Measurements from ENCODE around the gene CA9. TPM values are rescaled to one million over a fixed set of nuclear protein-coding genes. Genes with fewer than 3 reads are reported as not detected.
"Not testable (repeated sequence)": the region's sequence is repeated elsewhere in the genome, so short reads cannot be mapped to it uniquely, and the experiment has no call there.

Gene CA9
- total RNA-seq, 2 experiments from 2014 or later = 0.86 to 1.2 TPM

- peak overlapping the region; percentile 74 for H3K27ac Mint-ChIP-seq
Observed at GRCh38 chr9:35641478-35641877, 32.2 kb upstream of the CA9 start.

GRCh38 chr9:35643046-35643445 lies 30.7 kb upstream of the CA9 start:
- DNase-seq = no peak
- ATAC-seq (ENCODE audit: low read depth) = no peak
- H3K27ac Mint-ChIP-seq = no peak overlapping the region
- H3K9me3 Mint-ChIP-seq = peaks cover 2% of the 10 kb centered on the region
- H3K4me3 Mint-ChIP-seq = no peak overlapping the region
- H3K27me3 Mint-ChIP-seq = no peaks in the 10 kb centered on the region
- peaks cover 35% of the 10 kb centered on the region for H3K36me3 Mint-ChIP-seq
- H3K4me1 Mint-ChIP-seq = peaks cover 49% of the 10 kb centered on the region
- POLR2A ChIA-PET = interaction anchor here (9.1 kb wide), 1 partner anchor 23 kb away, joined by 166 read pairs; the partner anchor contains the start of gene CD72

More at GRCh38 chr9:35641478-35641877, 32.2 kb upstream of the CA9 start:
- not testable (repeated sequence) for DNase-seq; H3K9me3 Mint-ChIP-seq; ATAC-seq (ENCODE audit: low read depth); H3K27me3 Mint-ChIP-seq
- Mint-ChIP-seq H3K36me3 (peaks cover 40% of the 10 kb centered on the region), H3K4me3 (peak overlapping the region; percentile 28), H3K4me1 (peaks cover 50% of the 10 kb centered on the region)
- POLR2A ChIA-PET = interaction anchor here (3.1 kb wide), 1 partner anchor 21 kb away, joined by 22 read pairs; no protein-coding TSS in a partner anchor

GRCh38 chr9:35645736-35646135 lies 28.0 kb upstream of the CA9 start:
- Mint-ChIP-seq H3K4me1 (peaks cover 44% of the 10 kb centered on the region), H3K27ac (peak overlapping the region; percentile 90), H3K4me3 (peak overlapping the region; percentile 87), H3K36me3 (peaks cover 37% of the 10 kb centered on the region)
- ATAC-seq (ENCODE audit: low read depth); H3K27me3 Mint-ChIP-seq; DNase-seq; H3K9me3 Mint-ChIP-seq: not testable (repeated sequence)
- POLR2A ChIA-PET = interaction anchor here (0.7 to 9.1 kb wide), 12 partner anchors 15 to 168 kb away, joined by 3 to 214 read pairs (median 8); partner anchors contain the start of genes ARHGEF39, CCDC107, CD72 and CREB3

GRCh38 chr9:35646153-35646532 lies 27.6 kb upstream of the CA9 start:
- no peaks in the 10 kb centered on the region for H3K9me3 Mint-ChIP-seq
- POLR2A ChIA-PET = interaction anchor here (0.7 to 9.1 kb wide), 13 partner anchors 10 to 567 kb away, joined by 3 to 214 read pairs (median 6); partner anchors contain the start of genes ARHGEF39, CCDC107, CD72 and CREB3
- peak overlapping the region; percentile 90 for H3K27ac Mint-ChIP-seq
- H3K4me3 Mint-ChIP-seq = peak overlapping the region; percentile 87
- H3K27me3 Mint-ChIP-seq = no peaks in the 10 kb centered on the region
- H3K4me1 Mint-ChIP-seq = peaks cover 43% of the 10 kb centered on the region
- H3K36me3 Mint-ChIP-seq = peaks cover 33% of the 10 kb centered on the region
- no peak for ATAC-seq (ENCODE audit: low read depth)
- DNase-seq = no peak

DNA sequence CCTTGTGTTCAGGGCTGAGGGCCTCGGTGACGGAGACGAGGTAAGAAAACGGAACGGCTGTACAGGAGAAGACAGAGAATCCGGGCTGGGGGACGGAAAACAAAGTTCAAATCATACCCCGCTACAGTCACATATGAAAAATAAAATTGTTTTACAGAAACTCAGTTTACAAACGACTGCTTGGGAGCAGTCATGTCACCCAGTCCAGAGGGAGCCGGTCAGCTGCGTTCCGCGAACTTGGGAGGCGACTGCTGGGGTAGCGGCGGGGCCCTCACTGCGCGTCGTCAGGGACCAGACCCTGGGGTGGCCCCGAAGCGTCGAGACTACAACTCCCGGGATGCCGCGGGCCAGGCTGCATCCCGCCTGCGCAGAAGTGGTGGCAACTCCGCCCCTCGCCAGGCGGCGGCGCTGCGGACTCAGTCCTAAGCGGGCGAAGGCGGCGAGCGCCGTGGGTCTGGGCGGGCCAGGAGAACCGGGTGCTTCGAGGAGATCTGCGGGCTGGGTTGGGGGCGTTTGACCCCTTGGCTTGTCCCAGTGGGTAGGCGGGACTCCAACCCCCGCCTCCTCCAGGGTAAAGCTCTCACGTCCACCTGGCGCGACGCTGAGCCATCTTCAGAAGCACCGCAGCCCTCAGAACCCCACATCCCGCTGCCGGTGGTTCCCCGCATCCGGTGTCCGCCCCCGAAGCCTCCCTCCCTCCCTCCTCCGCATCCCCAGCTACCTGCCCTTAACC lies 27.0 kb upstream of the CA9 start:
- Mint-ChIP-seq H3K4me3 (peak overlapping the region; percentile 87), H3K36me3 (peaks cover 28% of the 10 kb centered on the region), H3K27ac (peak overlapping the region; percentile 90), H3K4me1 (peaks cover 42% of the 10 kb centered on the region), H3K27me3 (no peaks in the 10 kb centered on the region), H3K9me3 (no peaks in the 10 kb centered on the region)
- ATAC-seq (ENCODE audit: low read depth) (peak; percentile 83), DNase-seq (peak; percentile 98)
- POLR2A ChIA-PET = interaction anchor here (0.7 to 9.1 kb wide), 24 partner anchors 7 to 567 kb away, joined by 3 to 214 read pairs (median 6); partner anchors contain the start of genes ARHGEF39, CCDC107, CD72 and CREB3

- Mint-ChIP-seq H3K27me3 (no peaks in the 10 kb centered on the region), H3K27ac (peak overlapping the region; percentile 90), H3K4me3 (peak overlapping the region; percentile 87), H3K9me3 (no peaks in the 10 kb centered on the region), H3K4me1 (peaks cover 37% of the 10 kb centered on the region), H3K36me3 (peaks cover 15% of the 10 kb centered on the region)
- POLR2A ChIA-PET = interaction anchor here (0.6 to 9.1 kb wide), 13 partner anchors 10 to 478 kb away, joined by 3 to 214 read pairs (median 6); partner anchors contain the start of genes ARHGEF39, CCDC107, CD72 and CREB3
- ATAC-seq (ENCODE audit: low read depth) (no peak), DNase-seq (peak; percentile 67)
Observed at GRCh38 chr9:35649431-35650340, 24.0 kb upstream of the CA9 start.

- H3K27ac Mint-ChIP-seq = peak within 1 kb of the TSS; percentile 90
- ATAC-seq (ENCODE audit: low read depth) = no peak
- peaks cover 15% of the 10 kb centered on the region for H3K36me3 Mint-ChIP-seq
- no peaks in the 10 kb centered on the region for H3K9me3 Mint-ChIP-seq
- H3K4me1 Mint-ChIP-seq = peaks cover 33% of the 10 kb centered on the region
- POLR2A ChIA-PET = interaction anchor here (0.9 to 9.1 kb wide), 9 partner anchors 10 to 164 kb away, joined by 3 to 214 read pairs (median 12); partner anchors contain the start of genes ARHGEF39, CCDC107, CD72 and CREB3
- H3K27me3 Mint-ChIP-seq = no peaks in the 10 kb centered on the region
- H3K4me3 Mint-ChIP-seq = peak within 1 kb of the TSS; percentile 87
- peak; percentile 66 for DNase-seq
Observed at GRCh38 chr9:35650341-35651158, 23.2 kb upstream of the CA9 start, which contains the start of gene SIT1. Gene SIT1 (minus strand): TSS chr9:35650931. CDS start chr9:35650853, 78 bp downstream.

DNA sequence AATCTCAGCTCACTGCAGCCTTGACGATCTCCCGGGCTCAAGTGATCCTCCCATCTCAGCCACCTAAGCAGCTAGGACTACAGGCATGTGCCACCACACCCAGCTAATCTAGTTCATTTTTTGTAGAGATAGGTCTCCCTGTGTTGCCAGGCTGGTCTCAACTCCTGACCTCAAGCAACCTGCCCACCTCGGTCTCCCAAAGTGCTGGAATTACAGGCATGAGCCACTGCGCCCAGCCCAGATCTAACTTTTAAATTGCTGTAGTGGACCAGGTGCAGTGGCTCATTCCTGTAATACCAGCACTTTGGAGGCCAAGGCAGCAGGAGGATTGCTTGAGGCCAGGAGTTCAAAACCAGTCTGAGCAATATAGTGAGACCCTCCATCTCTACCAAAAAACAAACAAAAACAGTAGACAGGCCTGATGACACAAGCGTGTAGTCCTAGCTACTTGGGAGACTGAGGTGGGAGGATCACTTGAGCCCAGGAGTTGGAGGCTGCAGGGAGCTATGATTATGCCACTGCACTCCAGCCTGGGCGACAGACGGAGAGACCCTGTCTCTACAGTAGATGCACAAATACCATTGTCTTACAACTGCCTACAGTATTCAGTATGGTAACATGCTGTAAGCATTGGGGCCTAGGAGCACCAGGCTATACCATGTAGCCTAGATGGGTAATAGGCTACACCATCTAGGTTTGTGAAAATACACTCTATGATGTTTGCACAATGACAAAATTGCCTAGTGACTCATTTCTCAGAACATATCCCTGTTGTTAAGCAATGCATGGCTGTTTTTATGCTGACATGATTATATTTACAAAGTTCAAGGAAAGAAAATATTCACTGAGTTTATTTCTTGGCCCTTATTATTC lies 21.5 kb upstream of the CA9 start:
- peak overlapping the region; percentile 40 for H3K27ac Mint-ChIP-seq
- POLR2A ChIA-PET = interaction anchor here (0.9 to 9.1 kb wide), 3 partner anchors 9 to 162 kb away, joined by 3 to 214 read pairs (median 166); partner anchors contain the start of genes ARHGEF39, CCDC107, CD72 and HINT2

DNA sequence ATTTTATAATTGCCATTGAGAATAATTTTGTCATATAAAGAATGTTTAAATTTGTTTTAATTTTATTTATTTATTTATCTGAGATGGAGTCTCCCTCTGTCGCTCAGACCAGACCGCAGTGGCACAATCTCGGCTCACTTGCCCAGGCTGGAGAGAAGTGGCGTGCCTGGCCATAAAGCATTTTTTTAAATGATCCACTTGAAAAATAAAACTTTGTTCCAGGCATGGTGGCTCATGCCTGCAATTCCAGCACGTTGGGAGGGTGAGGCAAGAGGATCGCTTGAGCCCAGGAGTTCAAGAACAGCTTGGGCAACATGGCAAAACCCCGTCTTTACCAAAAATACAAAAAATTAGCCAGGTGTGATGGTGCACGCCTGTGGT lies 20.9 kb upstream of the CA9 start:
- DNase-seq (no peak), ATAC-seq (ENCODE audit: low read depth) (no peak)
- POLR2A ChIA-PET = interaction anchor here (0.9 kb wide), 1 partner anchor 161 kb away, joined by 3 read pairs; the partner anchor contains the start of gene HINT2
- Mint-ChIP-seq H3K4me1 (peaks cover 44% of the 10 kb centered on the region), H3K36me3 (peaks cover 15% of the 10 kb centered on the region), H3K4me3 (no peak overlapping the region), H3K27ac (no peak overlapping the region), H3K9me3 (no peaks in the 10 kb centered on the region), H3K27me3 (no peaks in the 10 kb centered on the region)

More for the DNA sequence above, 21.5 kb upstream of the CA9 start:
- no peaks in the 10 kb centered on the region for H3K27me3 Mint-ChIP-seq
- peaks cover 13% of the 10 kb centered on the region for H3K36me3 Mint-ChIP-seq
- H3K4me3 Mint-ChIP-seq = peak overlapping the region; percentile 25
- no peak for DNase-seq
- no peaks in the 10 kb centered on the region for H3K9me3 Mint-ChIP-seq
- ATAC-seq (ENCODE audit: low read depth) = no peak
- H3K4me1 Mint-ChIP-seq = peaks cover 44% of the 10 kb centered on the region

DNA sequence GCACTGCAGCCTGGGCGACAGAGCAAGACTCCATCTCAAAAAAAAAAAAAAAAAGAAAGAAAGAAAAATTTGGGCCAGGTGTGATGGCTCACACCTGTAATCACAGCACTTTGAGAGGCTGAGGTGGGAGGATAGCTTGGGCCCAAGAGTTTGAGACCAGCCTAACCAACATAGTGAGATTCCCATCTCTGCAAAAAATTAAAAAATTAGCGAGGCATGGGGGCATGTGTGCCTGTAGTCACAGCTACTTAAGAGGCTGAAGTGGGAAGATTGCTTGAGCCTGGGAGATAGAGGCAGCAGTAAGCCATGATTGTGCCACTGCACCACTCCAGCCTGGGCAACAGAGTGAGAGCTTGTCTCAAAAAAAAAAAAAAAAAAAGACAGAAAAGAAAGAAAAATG lies 20.1 kb upstream of the CA9 start:
- H3K36me3 Mint-ChIP-seq = peaks cover 14% of the 10 kb centered on the region
- DNase-seq = no peak
- H3K9me3 Mint-ChIP-seq = no peaks in the 10 kb centered on the region
- no peak overlapping the region for H3K4me3 Mint-ChIP-seq
- no peak overlapping the region for H3K27ac Mint-ChIP-seq
- POLR2A ChIA-PET = interaction anchor here (0.6 kb wide), 2 partner anchors 11 to 653 kb away, joined by 3 to 4 read pairs; no protein-coding TSS in a partner anchor
- ATAC-seq (ENCODE audit: low read depth) = no peak
- H3K4me1 Mint-ChIP-seq = peaks cover 38% of the 10 kb centered on the region
- H3K27me3 Mint-ChIP-seq = no peaks in the 10 kb centered on the region

- no peak for DNase-seq
Observed at GRCh38 chr9:35656348-35656747, 17.4 kb upstream of the CA9 start.

More at GRCh38 chr9:35656348-35656747, 17.4 kb upstream of the CA9 start:
- POLR2A ChIA-PET = interaction anchor here (1.5 to 10.6 kb wide), 5 partner anchors 8 to 93 kb away, joined by 5 to 214 read pairs (median 16); partner anchors contain the start of genes ARHGEF39, CD72, CREB3 and GBA2
- Mint-ChIP-seq H3K27me3 (no peaks in the 10 kb centered on the region), H3K4me3 (peak overlapping the region; percentile 92), H3K4me1 (peaks cover 54% of the 10 kb centered on the region), H3K36me3 (peaks cover 23% of the 10 kb centered on the region), H3K27ac (no peak overlapping the region), H3K9me3 (no peaks in the 10 kb centered on the region)
- no peak for ATAC-seq (ENCODE audit: low read depth)
